Measurements from ENCODE around the gene CASP7.

The CASP7 gene

GRCh38 chr10:113689057-113689456 is 9.3 kb downstream of the CASP7 start:
- no peak for DNase-seq
- no peak for TF ChIP-seq POLR2A (IDR thresholded peaks at IDR 0.05; ENCODE audit: low read length)
- no peak for TF ChIP-seq GATA1 (IDR thresholded peaks at IDR 0.05; ENCODE audit: low read depth, low read length)

- TF ChIP-seq GATA1 (IDR thresholded peaks at IDR 0.05; ENCODE audit: low read depth, low read length) (no peak), POLR2A (IDR thresholded peaks at IDR 0.05; ENCODE audit: low read length) (no peak)
- DNase-seq: no peak
Measured at GRCh38 chr10:113689574-113689973, 9.9 kb downstream of the CASP7 start.

GRCh38 chr10:113690749-113691148 is 11.0 kb downstream of the CASP7 start:
- TF ChIP-seq POLR2A (IDR thresholded peaks at IDR 0.05; ENCODE audit: low read length) (no peak), GATA1 (IDR thresholded peaks at IDR 0.05; ENCODE audit: low read depth, low read length) (no peak)
- no peak for DNase-seq

- DNase-seq: no peak
- TF ChIP-seq POLR2A (IDR thresholded peaks at IDR 0.05; ENCODE audit: low read length) (no peak), GATA1 (IDR thresholded peaks at IDR 0.05; ENCODE audit: low read depth, low read length) (no peak)
Measured at GRCh38 chr10:113691381-113691780, 11.7 kb downstream of the CASP7 start.

GRCh38 chr10:113692271-113692670 is 12.6 kb downstream of the CASP7 start:
- TF ChIP-seq POLR2A (IDR thresholded peaks at IDR 0.05; ENCODE audit: low read length): no peak
- no peak for TF ChIP-seq GATA1 (IDR thresholded peaks at IDR 0.05; ENCODE audit: low read depth, low read length)
- no peak for DNase-seq

DNA sequence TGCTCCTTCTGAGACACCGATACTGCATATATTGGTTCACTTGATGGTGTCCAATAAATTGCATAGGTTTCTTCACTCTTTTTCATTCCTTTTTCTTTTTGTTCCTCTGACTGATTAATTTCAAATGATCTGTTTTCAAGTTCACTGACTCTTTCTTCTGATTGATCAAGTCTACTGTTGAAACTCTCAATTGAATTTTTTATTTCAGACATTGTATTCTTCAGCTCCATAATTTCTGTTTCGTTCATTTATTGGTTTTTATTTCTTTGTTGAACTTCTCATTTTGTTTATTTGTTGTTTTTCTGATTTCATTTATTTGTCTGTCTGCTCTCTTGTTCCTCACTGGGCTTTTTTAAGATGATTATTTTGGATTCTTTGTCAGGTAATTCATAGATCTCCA is 13.6 kb downstream of the CASP7 start:
- TF ChIP-seq GATA1 (IDR thresholded peaks at IDR 0.05; ENCODE audit: low read depth, low read length) (no peak), POLR2A (IDR thresholded peaks at IDR 0.05; ENCODE audit: low read length) (no peak)
- no peak for DNase-seq

GRCh38 chr10:113695691-113696090 is 16.0 kb downstream of the CASP7 start:
- TF ChIP-seq GATA1 (IDR thresholded peaks at IDR 0.05; ENCODE audit: low read depth, low read length) (no peak), POLR2A (IDR thresholded peaks at IDR 0.05; ENCODE audit: low read length) (no peak)
- DNase-seq: no peak

- no peak for TF ChIP-seq GATA1 (IDR thresholded peaks at IDR 0.05; ENCODE audit: low read depth, low read length)
- TF ChIP-seq POLR2A (IDR thresholded peaks at IDR 0.05; ENCODE audit: low read length): no peak
- no peak for DNase-seq
Measured at GRCh38 chr10:113697595-113697994, 17.9 kb downstream of the CASP7 start.

- peak; percentile 22 to 60 for DNase-seq
Measured at GRCh38 chr10:113704637-113705343, 25.1 kb downstream of the CASP7 start.

DNA sequence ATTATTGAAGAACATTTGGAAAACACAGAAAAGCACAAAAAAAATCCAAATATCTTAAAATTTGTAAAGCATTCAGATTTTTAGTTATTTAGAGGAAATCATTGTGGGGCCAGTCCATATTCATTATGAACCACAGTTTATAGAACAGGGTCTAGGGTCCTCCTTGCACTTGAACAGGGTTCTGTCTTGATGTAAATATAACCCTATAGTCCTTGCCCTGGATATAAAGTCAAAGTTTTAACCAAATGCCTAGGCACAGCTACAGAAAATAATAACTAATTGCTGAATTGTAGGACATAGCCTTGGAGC is 25.6 kb downstream of the CASP7 start:
- no peak for DNase-seq
- TF ChIP-seq POLR2A (IDR thresholded peaks at IDR 0.05; ENCODE audit: low read length) (no peak), GATA1 (IDR thresholded peaks at IDR 0.05; ENCODE audit: low read depth, low read length) (no peak)

More at GRCh38 chr10:113704637-113705343, 25.1 kb downstream of the CASP7 start:
- TF ChIP-seq POLR2A (IDR thresholded peaks at IDR 0.05; ENCODE audit: low read length) (no peak), GATA1 (IDR thresholded peaks at IDR 0.05; ENCODE audit: low read depth, low read length) (no peak)

DNA sequence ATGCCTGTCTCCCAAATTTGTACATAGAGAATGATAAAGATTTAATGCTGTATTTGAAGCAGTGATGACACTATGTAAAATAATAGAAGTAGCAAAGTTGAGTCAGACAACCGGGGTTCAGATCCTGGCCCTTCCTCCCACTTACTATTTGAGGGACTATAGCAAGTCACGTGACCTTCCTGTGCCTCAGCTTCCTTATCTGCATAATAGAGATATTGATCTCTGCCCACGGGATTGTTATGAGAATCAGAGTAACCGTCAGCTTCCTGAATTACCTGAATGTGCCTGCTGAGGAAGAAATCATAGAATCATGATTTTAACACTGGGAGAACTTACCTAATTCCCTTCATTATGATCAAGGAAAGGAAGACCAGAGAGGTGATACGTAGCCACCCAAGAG is 26.9 kb downstream of the CASP7 start:
- TF ChIP-seq GATA1 (IDR thresholded peaks at IDR 0.05; ENCODE audit: low read depth, low read length) (no peak), POLR2A (IDR thresholded peaks at IDR 0.05; ENCODE audit: low read length) (no peak)
- DNase-seq: no peak

DNA sequence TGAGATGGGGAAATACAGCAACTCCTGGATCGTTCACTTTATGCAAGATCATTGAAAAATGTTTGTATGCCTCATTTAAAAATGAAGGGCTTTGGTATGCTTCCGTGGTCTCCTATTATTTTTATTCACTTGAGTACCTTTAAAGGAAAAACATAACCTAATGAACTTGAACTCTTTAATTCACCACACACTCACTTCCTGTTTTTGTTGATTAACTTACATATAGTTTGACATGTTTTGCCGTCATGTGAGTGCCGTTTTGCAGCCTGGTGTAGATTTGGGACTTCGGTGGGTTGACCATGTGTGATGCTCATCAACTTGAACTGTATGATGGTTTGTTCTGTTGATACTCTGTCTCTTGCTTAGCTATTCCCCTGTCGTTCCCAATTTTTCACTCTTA is 28.9 kb downstream of the CASP7 start:
- no peak for DNase-seq
- TF ChIP-seq GATA1 (IDR thresholded peaks at IDR 0.05; ENCODE audit: low read depth, low read length) (no peak), POLR2A (IDR thresholded peaks at IDR 0.05; ENCODE audit: low read length) (no peak)

DNA sequence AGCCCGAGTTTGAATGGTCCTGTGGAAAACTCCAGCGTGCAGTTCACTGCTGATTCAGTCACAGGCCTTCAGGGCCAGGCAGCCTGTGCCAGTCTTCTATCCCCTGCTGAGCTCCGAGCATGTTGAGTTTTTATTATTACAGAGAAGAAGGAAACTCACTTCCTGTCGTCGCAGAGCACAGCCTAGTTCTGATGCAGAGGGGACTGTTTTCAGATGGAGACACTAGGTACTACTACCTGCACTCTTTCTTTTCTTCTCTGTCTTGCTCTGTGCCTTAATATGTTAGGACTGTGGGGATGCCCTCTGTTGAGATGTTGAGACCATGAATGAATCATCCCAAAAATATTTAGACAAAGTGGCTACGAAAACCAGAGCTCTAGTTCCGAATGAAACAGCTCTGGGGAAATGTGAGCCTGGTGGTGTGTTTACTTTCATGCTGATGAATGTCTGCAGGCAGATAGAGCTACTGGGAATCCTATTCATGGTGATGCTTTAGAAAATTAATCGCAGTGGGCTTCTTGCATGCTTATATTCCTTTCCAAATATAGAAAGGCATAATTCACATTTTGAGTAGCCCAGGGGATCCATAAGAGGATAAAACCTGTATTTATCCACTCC is 29.6 kb downstream of the CASP7 start:
- TF ChIP-seq POLR2A (IDR thresholded peaks at IDR 0.05; ENCODE audit: low read length): no peak
- no peak for TF ChIP-seq GATA1 (IDR thresholded peaks at IDR 0.05; ENCODE audit: low read depth, low read length)
- DNase-seq: no peak

GRCh38 chr10:113711142-113711541 is 31.4 kb downstream of the CASP7 start:
- TF ChIP-seq POLR2A (IDR thresholded peaks at IDR 0.05; ENCODE audit: low read length): no peak
- TF ChIP-seq GATA1 (IDR thresholded peaks at IDR 0.05; ENCODE audit: low read depth, low read length): no peak

GRCh38 chr10:113712024-113712423 is 32.3 kb downstream of the CASP7 start:
- TF ChIP-seq GATA1 (IDR thresholded peaks at IDR 0.05; ENCODE audit: low read depth, low read length) (no peak), POLR2A (IDR thresholded peaks at IDR 0.05; ENCODE audit: low read length) (no peak)
- DNase-seq: no peak

More at GRCh38 chr10:113711142-113711541, 31.4 kb downstream of the CASP7 start:
- no peak for DNase-seq
